DND-41 (cell line): Measurements from ENCODE around the gene SKAP1.

ENCODE experiments used
- ATAC-seq: fragments of 200-7000 bp; cut with Tn5 transposase; 3 replicates; pipeline ENCODE4 v1.9.1; 2021; ENCODE audit warnings: low read depth; ENCODE audit not compliant: insufficient read depth
- DNase-seq: peaks from one replicate; pipeline ENCODE4 v3.0.0-alpha.2; 2020
- H2AFZ ChIP-seq: 2 replicates; pipeline ENCODE4 v1.6.0; 2012; ENCODE audit warnings: low read depth, low read length
- H3K27ac ChIP-seq: 2 replicates; pipeline ENCODE4 v1.5.1; 2012; ENCODE audit warnings: low read length, inconsistent platforms
- H3K27me3 ChIP-seq: fragments of 200-600 bp; sonication (generic); 2 replicates; pipeline ENCODE4 v1.6.0; 2012; ENCODE audit warnings: low read length, mild to moderate bottlenecking, inconsistent platforms; ENCODE audit not compliant: insufficient read depth, poor library complexity
- H3K36me3 ChIP-seq: 2 replicates; pipeline ENCODE4 v1.5.1; 2012; ENCODE audit warnings: low read length, inconsistent platforms; ENCODE audit not compliant: insufficient read depth
- H3K4me1 ChIP-seq: 2 replicates; pipeline ENCODE4 v1.5.1; 2012; ENCODE audit warnings: mild to moderate bottlenecking, low read length; ENCODE audit not compliant: insufficient read depth
- H3K4me2 ChIP-seq: 2 replicates; pipeline ENCODE4 v1.6.0; 2012; ENCODE audit warnings: mild to moderate bottlenecking, moderate library complexity, low read length, inconsistent platforms; ENCODE audit not compliant: insufficient read depth
- H3K4me3 ChIP-seq, 2 experiments: fragments of 200-600 bp in 1 of 2; shearing (Covaris generic) in 1 of 2; 2 replicates each; pipeline ENCODE4 v1.5.1; 2012 to 2016; ENCODE audit warnings: inconsistent platforms in 2 of 2, low read length in 2 of 2, mild to moderate bottlenecking in 2 of 2, low read depth in 1 of 2, moderate library complexity in 1 of 2
- H3K79me2 ChIP-seq: 2 replicates; pipeline ENCODE4 v1.6.0; 2012; ENCODE audit warnings: low read length, inconsistent platforms; ENCODE audit not compliant: insufficient read depth
- H3K9ac ChIP-seq: 2 replicates; pipeline ENCODE4 v1.6.0; 2012; ENCODE audit warnings: low read depth, mild to moderate bottlenecking, inconsistent platforms, low read length, moderate library complexity
- H3K9me3 ChIP-seq: 2 replicates; pipeline ENCODE4 v1.5.1; 2012; ENCODE audit warnings: low read length, moderate library complexity, mild to moderate bottlenecking, inconsistent platforms; ENCODE audit not compliant: insufficient read depth, severe bottlenecking
- H4K20me1 ChIP-seq: 2 replicates; pipeline ENCODE4 v1.6.0; 2012; ENCODE audit warnings: low read length; ENCODE audit not compliant: insufficient read depth
- CTCF ChIP-seq: IDR thresholded peaks from 2 replicates; pipeline ENCODE4 v1.5.1; 2012; ENCODE audit warnings: borderline replicate concordance, low read length, moderate library complexity, mild to moderate bottlenecking; ENCODE audit not compliant: poor library complexity, severe bottlenecking; ENCODE audit errors: extremely low read depth
- EZH2 ChIP-seq: IDR thresholded peaks from 3 replicates; pipeline ENCODE4 v1.6.1; 2012; ENCODE audit warnings: borderline replicate concordance, low read depth, mild to moderate bottlenecking, moderate library complexity, low read length, inconsistent platforms; ENCODE audit not compliant: severe bottlenecking

Gene SKAP1

GRCh38 chr17:48470388-48471034 lies 40.5 kb upstream of the SKAP1 start:
- TF ChIP-seq CTCF (no peak), EZH2 (no peak)
- Histone ChIP-seq H3K9me3 (no peaks in the 10 kb centered on the region), H3K79me2 (no peaks in the 10 kb centered on the region), H2AFZ (no peak overlapping the region), H3K4me2 (no peak overlapping the region), H3K9ac (no peak overlapping the region), H4K20me1 (peaks cover 13% of the 10 kb centered on the region), H3K27ac (no peak overlapping the region), H3K4me3 (no peak overlapping the region), H3K4me1 (no peaks in the 10 kb centered on the region), H3K27me3 (peaks cover 29% of the 10 kb centered on the region), H3K36me3 (no peaks in the 10 kb centered on the region)
- ATAC-seq (no peak), DNase-seq (no peak)

- Histone ChIP-seq H3K27ac (no peak overlapping the region), H3K27me3 (peaks cover 39% of the 10 kb centered on the region), H3K79me2 (no peaks in the 10 kb centered on the region), H4K20me1 (peaks cover 13% of the 10 kb centered on the region), H2AFZ (no peak overlapping the region), H3K4me3 (no peak overlapping the region), H3K4me1 (no peaks in the 10 kb centered on the region), H3K36me3 (no peaks in the 10 kb centered on the region), H3K9ac (no peak overlapping the region), H3K4me2 (no peak overlapping the region), H3K9me3 (no peaks in the 10 kb centered on the region)
- no peak for DNase-seq
- TF ChIP-seq CTCF, result no peak
- no peak for TF ChIP-seq EZH2
- ATAC-seq, result no peak
These were observed 39.2 kb upstream of the SKAP1 start for GRCh38 chr17:48469227-48469626.

GRCh38 chr17:48468299-48468698 lies 38.3 kb upstream of the SKAP1 start:
- Histone ChIP-seq H3K9ac (no peak overlapping the region), H3K4me3 (no peak overlapping the region), H3K27me3 (peaks cover 45% of the 10 kb centered on the region), H3K36me3 (no peaks in the 10 kb centered on the region), H3K79me2 (no peaks in the 10 kb centered on the region), H3K27ac (no peak overlapping the region), H4K20me1 (peaks cover 13% of the 10 kb centered on the region), H3K4me1 (no peaks in the 10 kb centered on the region), H3K4me2 (no peak overlapping the region), H3K9me3 (no peaks in the 10 kb centered on the region), H2AFZ (no peak overlapping the region)
- no peak for ATAC-seq
- DNase-seq, result no peak
- TF ChIP-seq EZH2 (no peak), CTCF (no peak)

GRCh38 chr17:48465884-48466283 lies 35.9 kb upstream of the SKAP1 start:
- H2AFZ ChIP-seq, result no peak overlapping the region
- H3K4me1 ChIP-seq, result no peaks in the 10 kb centered on the region
- H3K4me2 ChIP-seq, result no peak overlapping the region
- no peaks in the 10 kb centered on the region for H3K36me3 ChIP-seq
- TF ChIP-seq CTCF (no peak), EZH2 (no peak)
- no peak for ATAC-seq
- H3K79me2 ChIP-seq, result no peaks in the 10 kb centered on the region
- H3K9me3 ChIP-seq, result no peaks in the 10 kb centered on the region
- no peak overlapping the region for H3K9ac ChIP-seq
- peaks cover 42% of the 10 kb centered on the region for H3K27me3 ChIP-seq
- no peak overlapping the region for H3K27ac ChIP-seq
- DNase-seq, result no peak
- H3K4me3 ChIP-seq, result no peak overlapping the region
- H4K20me1 ChIP-seq, result peaks cover 15% of the 10 kb centered on the region
